ENCODE measurements around the gene CDK5RAP2. TPM values are rescaled to one million over a fixed set of nuclear protein-coding genes. Genes with fewer than 3 reads are reported as not detected.

CDK5RAP2 gene
- total and polyA plus RNA-seq, 10 donors, result 19.5 to 93.7 (median 61.9) TPM

- no peak overlapping the region for H3K4me3 ChIP-seq
- peak overlapping the region in 1 of 8 donors; percentile 17 for H3K27ac ChIP-seq
- peaks cover 0 to 90% (median 39%) of the 10 kb centered on the region in 6 donors for H3K36me3 ChIP-seq
- H3K4me1 ChIP-seq, result peaks cover 0 to 26% (median 0%) of the 10 kb centered on the region in 6 donors
- WGBS, 5 donors, result 91 to 98% (median 95%) methylated on average over 2 of the region's 2 CpGs
- DNase-seq, result no peak
- intact Hi-C loops (cut with DNase I; ENCODE audit: low total_unique reads), result no loop called here
- H3K9me3 ChIP-seq, result no peaks in the 10 kb centered on the region
- TF ChIP-seq POLR2A (IDR thresholded peaks at IDR 0.05) (no peak), POLR2AphosphoS5 (IDR thresholded peaks at IDR 0.05) (no peak)
- TF ChIP-seq, protein P1, sequence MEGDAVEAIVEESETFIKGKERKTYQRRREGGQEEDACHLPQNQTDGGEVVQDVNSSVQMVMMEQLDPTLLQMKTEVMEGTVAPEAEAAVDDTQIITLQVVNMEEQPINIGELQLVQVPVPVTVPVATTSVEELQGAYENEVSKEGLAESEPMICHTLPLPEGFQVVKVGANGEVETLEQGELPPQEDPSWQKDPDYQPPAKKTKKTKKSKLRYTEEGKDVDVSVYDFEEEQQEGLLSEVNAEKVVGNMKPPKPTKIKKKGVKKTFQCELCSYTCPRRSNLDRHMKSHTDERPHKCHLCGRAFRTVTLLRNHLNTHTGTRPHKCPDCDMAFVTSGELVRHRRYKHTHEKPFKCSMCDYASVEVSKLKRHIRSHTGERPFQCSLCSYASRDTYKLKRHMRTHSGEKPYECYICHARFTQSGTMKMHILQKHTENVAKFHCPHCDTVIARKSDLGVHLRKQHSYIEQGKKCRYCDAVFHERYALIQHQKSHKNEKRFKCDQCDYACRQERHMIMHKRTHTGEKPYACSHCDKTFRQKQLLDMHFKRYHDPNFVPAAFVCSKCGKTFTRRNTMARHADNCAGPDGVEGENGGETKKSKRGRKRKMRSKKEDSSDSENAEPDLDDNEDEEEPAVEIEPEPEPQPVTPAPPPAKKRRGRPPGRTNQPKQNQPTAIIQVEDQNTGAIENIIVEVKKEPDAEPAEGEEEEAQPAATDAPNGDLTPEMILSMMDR (IDR thresholded peaks at IDR 0.05 in 8 of 11, conservative IDR thresholded peaks at IDR 0.05 in 3 of 11), result no peak
- H3K27me3 ChIP-seq (replicated peaks in 1 of 7), result no peaks in the 10 kb centered on the region
These were observed 98.1 kb downstream of the CDK5RAP2 start for GRCh38 chr9:120481846-120482245.

GRCh38 chr9:120481248-120481647 lies 98.7 kb downstream of the CDK5RAP2 start:
- peaks cover 0 to 90% (median 37%) of the 10 kb centered on the region in 6 donors for H3K36me3 ChIP-seq
- 91 to 100% (median 100%) methylated on average over 1 of the region's 1 CpG for whole genome bisulfite sequencing, 5 donors
- intact Hi-C loops (cut with DNase I; ENCODE audit: low total_unique reads), result no loop called here
- no peak for DNase-seq
- no peak overlapping the region for H3K4me3 ChIP-seq
- TF ChIP-seq POLR2AphosphoS5 (IDR thresholded peaks at IDR 0.05), result no peak
- no peak for TF ChIP-seq POLR2A (IDR thresholded peaks at IDR 0.05)
- TF ChIP-seq, protein P1 (IDR thresholded peaks at IDR 0.05 in 8 of 11, conservative IDR thresholded peaks at IDR 0.05 in 3 of 11), result no peak
- peaks cover 0 to 26% (median 0%) of the 10 kb centered on the region in 6 donors for H3K4me1 ChIP-seq
- no peaks in the 10 kb centered on the region for H3K27me3 ChIP-seq (replicated peaks in 1 of 7)
- no peak overlapping the region for H3K27ac ChIP-seq
- H3K9me3 ChIP-seq, result no peaks in the 10 kb centered on the region

DNA sequence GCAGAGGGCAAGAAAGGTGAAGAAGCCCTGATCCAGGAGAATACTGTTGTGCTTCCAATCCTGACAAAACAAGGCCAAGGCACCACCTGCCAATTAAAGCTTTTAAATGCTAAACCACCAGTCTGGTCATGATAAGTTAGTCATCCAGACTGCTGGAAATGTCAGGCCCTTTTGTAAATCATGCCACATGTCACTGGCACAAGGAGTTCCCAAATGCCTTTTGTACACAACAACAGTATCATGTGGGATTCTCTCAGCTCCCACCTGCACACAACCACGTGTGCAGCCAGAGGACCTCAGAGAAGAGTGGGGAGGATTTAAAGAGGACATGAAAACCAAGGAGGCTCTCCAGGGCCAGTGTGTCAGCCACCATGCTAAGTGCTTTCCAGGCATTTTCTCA lies 99.3 kb downstream of the CDK5RAP2 start:
- no peak for TF ChIP-seq POLR2AphosphoS5 (IDR thresholded peaks at IDR 0.05)
- TF ChIP-seq POLR2A (IDR thresholded peaks at IDR 0.05), result no peak
- TF ChIP-seq, protein P1 (IDR thresholded peaks at IDR 0.05 in 8 of 11, conservative IDR thresholded peaks at IDR 0.05 in 3 of 11), result no peak

GRCh38 chr9:120478208-120478607 lies 101.8 kb downstream of the CDK5RAP2 start:
- DNase-seq, result no peak
- H3K27ac ChIP-seq, result peak overlapping the region in 1 of 8 donors; percentile 11
- 73 to 91% (median 86%) methylated on average over 6 of the region's 6 CpGs for WGBS, 5 donors
- peaks cover 0 to 90% (median 30%) of the 10 kb centered on the region in 6 donors for H3K36me3 ChIP-seq
- TF ChIP-seq POLR2AphosphoS5 (IDR thresholded peaks at IDR 0.05) (no peak), POLR2A (IDR thresholded peaks at IDR 0.05) (no peak)
- TF ChIP-seq, protein P1 (IDR thresholded peaks at IDR 0.05 in 8 of 11, conservative IDR thresholded peaks at IDR 0.05 in 3 of 11), result no peak
- intact Hi-C loops (cut with DNase I; ENCODE audit: low total_unique reads), result no loop called here
- H3K4me1 ChIP-seq, result peaks cover 0 to 53% (median 7%) of the 10 kb centered on the region in 6 donors
- H3K27me3 ChIP-seq (replicated peaks in 1 of 7), result no peaks in the 10 kb centered on the region
- no peak overlapping the region for H3K4me3 ChIP-seq
- H3K9me3 ChIP-seq, result no peaks in the 10 kb centered on the region

More for the DNA sequence above, 99.3 kb downstream of the CDK5RAP2 start:
- Histone ChIP-seq H3K27ac (no peak overlapping the region), H3K27me3 (replicated peaks in 1 of 7) (no peaks in the 10 kb centered on the region), H3K36me3 (peaks cover 0 to 90% (median 35%) of the 10 kb centered on the region in 6 donors), H3K4me3 (no peak overlapping the region), H3K4me1 (peaks cover 0 to 28% (median 0%) of the 10 kb centered on the region in 6 donors), H3K9me3 (no peaks in the 10 kb centered on the region)
- WGBS, 5 donors, result 62 to 82% (median 72%) methylated on average over 1 of the region's 1 CpG
- intact Hi-C loops (cut with DNase I; ENCODE audit: low total_unique reads), result no loop called here
- no peak for DNase-seq

Measured in spleen (tissue), 11 donors.